Right ventricle myocardium superior (tissue), 1 donor: ENCODE data around the gene ITIH2. TPM values are rescaled to one million over a fixed set of nuclear protein-coding genes. Genes with fewer than 3 reads are reported as not detected.
"Not testable (repeated sequence)": the region's sequence is repeated elsewhere in the genome, so short reads cannot be mapped to it uniquely, and the experiment has no call there.

Source experiments
- ATAC-seq: fragments of 200-7000 bp; cut with Tn5 transposase; one replicate; pipeline ENCODE4 v1.9.1; 2020; ENCODE audit warnings: mild to moderate bottlenecking; ENCODE audit not compliant: poor library complexity
- DNase-seq: peaks from one replicate; pipeline ENCODE4 v3.0.0-alpha.2; 2020
- intact Hi-C: fragments of 100-400 bp; cut with DNase I; formaldehyde crosslinking; loops from one replicate; pipeline ENCODE4 v1.11.2; 2022
- total RNA-seq: library from RNA; stranded (reverse); fragmentation: NEBNext Ultra II Directional; extraction: Animal tissue kit (Norgen Biotek cat#: 25700); gene quantifications from one replicate; pipeline ENCODE4 v1.2.1, GENCODE V29; 2021
- donor health status: DM: no; HTN: yes; CAD: no; lungs with severe emphysema.

Gene ITIH2
- total RNA-seq, 1 donor from 2014 or later, result not detected

DNA sequence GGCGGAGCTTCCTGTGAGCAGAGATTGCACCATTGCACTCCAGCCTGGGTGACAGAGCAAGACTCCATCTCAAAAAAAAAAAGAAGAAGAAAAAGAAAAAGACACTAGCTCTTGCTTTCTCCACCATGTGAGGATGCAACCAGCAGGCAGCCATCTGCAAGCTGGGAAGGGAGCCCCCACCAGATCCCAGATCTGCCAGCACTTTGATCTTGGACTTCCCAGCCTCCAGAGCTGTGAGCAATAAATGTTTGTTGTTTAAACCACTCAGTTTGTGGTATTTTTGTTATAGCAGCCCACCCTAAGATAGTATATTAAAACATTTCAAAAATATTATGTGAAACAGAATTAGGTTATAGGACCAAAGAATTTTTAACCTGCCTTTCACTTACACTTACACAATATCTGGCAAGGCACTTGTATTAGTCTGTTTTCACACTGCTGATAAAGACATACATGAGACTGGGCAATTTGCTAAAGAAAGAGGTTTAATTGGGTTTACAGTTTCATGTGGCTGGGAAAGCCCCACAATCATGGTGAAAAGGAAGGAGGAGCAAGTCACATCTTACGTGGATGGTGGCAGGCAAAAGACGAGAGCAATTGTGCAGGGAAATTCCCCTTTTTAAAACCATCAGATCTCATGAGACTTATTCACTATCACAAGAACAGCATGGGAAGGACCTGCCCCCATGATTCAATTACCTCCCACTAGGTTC, 12.1 kb upstream of the ITIH2 start:
- ATAC-seq, intact Hi-C loops: not testable (repeated sequence)

DNA sequence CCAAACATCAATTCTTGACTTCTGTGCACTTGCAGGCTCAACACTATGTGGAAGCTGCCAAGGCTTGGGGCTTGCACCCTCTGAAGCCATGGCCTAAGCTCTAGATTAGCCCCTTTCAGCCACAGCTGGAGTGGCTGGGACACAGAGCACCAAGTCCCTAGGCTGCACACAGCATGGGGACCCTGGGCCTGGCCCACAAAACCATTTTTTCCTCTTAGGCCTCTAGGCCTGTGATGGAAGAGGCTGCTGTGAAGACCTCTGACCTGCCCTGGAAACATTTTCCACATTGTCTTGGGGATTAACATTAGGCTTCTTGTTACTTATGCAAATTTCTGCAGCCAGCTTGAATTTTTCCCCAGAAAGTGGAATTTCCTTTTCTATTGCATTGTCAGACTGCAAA, 10.7 kb upstream of the ITIH2 start:
- ATAC-seq, intact Hi-C loops, DNase-seq: not testable (repeated sequence)

More for the DNA sequence above, 12.1 kb upstream of the ITIH2 start:
- DNase-seq, result not testable (repeated sequence)

DNA sequence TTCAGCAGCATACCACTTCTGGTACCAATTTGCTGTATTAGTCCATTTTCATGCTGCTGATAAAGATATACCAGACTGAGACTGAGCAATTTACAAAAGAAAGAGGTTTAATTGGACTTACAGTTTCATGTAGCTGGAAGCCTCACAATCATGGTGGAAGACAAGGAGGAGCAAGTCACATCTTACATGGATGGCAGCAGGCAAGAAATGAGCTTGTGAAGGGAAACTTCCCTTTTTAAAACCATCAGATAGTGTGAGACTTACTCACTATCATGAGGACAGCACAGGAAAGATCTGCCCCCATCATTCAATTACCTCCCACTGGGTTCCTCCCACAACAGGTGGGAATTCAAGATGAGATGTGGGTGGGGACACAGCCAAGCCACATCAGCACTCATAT, 9.9 kb upstream of the ITIH2 start:
- intact Hi-C loops, ATAC-seq, DNase-seq: not testable (repeated sequence)

DNA sequence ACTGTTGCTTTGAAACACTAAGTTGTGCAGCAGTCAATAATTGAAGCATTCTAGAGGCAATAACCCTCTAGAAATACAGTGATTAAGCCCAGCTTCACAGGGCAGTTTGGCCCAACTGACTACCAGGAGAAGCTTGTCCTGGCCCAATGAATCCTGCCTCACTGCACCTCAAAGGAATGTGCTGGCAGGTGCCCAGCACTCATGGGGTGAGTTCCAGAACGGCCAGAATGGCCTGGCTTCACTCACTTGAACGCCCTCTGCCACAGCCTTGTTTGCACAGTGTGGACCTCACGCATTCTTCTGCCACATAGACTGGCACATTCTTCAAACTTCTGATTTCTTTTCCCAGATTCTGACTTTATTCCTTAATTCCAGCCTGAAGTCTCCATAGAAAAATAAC, 6.6 kb upstream of the ITIH2 start:
- ATAC-seq (peak; percentile 96), DNase-seq (peak; percentile 65)
- intact Hi-C loops, result no loop called here

DNA sequence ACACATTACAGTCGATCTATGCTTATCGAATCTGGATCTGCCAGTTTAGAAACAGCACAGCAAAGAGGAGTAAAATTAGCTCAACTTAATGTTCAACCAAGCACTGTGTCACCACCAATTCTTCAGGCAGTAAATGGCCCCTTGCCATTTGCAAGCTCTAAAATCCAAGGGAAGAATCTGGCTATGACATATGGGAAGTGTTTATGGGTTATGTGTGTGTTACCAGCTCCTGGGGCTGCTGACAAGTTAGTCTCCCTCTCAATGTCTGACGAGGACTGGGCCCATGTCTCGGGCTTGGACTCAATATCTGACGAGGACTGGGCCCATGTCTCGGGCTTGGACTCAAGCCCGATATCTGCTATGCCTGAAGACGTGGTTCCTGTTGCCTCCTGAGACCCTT, 5.7 kb upstream of the ITIH2 start:
- ATAC-seq, result peak; percentile 48
- intact Hi-C loops, result no loop called here
- no peak for DNase-seq

DNA sequence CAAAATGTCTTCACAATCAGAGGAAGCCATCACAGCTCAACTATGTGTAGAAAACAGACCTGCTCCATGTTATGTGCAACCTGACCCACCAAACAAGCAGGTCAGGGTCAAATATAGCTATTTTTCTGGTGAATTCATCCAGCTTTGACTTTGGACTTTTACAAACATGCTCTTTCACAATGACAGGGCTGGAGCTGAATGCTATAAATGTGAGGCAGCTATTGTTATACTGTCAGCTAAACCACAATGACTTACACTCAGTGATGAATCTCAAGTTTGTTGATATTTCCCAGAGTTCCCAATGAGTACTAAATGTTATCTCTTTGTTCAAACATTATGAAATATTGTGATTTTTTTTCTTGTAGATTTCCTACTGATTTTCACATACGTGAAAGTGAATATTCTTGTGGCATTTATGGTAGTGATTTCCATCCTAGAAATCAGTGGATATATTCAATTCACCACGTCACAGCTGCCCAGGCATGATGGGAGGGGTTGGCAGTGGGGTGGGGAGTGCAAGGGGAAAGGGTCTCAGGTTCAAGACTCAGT, 2.5 kb upstream of the ITIH2 start:
- intact Hi-C loops, result no loop called here
- no peak for ATAC-seq
- no peak for DNase-seq

DNA sequence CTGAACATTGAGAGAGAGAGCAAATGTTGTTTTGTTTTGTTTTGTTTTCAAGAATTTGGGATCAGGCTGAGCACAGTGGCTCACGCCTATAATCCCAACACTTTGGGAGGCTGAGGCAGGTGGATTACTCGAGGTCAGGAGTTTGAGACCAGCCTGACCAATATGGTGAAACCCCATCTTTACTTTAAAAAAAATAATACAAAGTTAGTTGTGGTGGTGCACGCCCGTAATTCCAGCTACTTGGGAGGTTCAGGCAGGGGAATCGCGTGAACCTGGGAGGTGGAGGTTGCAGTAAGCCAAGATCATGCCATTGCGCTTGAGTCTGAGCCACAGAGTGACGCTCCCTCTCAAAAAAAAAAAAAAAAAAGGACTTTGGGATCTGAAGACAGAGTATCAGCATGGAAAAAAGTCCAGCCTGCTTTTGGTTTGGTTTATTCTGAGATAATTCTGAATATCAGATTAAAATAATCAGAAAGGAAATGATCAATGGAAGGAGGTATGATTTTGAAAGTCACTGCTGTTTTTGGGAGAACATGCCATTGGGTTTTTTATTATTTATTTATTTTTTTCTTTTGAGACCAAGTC, 1.9 kb upstream of the ITIH2 start:
- DNase-seq, result no peak
- intact Hi-C loops, result no loop called here
- no peak for ATAC-seq

DNA sequence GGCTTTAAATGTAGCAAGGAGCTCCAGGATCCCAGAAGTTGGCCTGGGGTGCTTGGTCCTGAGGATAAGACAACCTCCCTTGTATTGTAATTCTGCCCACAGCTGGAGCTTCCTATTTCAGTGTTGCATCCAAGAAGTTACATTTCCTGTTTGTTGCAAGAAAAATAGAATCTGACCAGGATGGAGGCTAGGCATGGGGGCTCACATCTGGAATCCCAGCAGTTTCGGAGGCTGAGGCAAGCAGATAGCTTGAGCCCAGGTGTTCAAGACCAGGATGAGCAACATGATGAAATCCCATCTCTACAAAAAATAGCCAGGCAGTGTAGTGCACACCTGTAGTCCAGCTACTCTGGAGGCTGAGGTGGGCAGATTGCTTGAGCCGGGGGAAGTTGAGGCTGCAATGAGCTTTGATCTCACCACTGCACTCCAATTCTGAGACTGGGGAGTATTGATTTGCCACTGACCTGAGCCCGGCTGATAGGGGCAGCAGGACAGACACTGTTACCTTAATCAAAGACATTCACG, 766 bp upstream of the ITIH2 start:
- intact Hi-C loops, result no loop called here
- DNase-seq (no peak), ATAC-seq (no peak)

DNA sequence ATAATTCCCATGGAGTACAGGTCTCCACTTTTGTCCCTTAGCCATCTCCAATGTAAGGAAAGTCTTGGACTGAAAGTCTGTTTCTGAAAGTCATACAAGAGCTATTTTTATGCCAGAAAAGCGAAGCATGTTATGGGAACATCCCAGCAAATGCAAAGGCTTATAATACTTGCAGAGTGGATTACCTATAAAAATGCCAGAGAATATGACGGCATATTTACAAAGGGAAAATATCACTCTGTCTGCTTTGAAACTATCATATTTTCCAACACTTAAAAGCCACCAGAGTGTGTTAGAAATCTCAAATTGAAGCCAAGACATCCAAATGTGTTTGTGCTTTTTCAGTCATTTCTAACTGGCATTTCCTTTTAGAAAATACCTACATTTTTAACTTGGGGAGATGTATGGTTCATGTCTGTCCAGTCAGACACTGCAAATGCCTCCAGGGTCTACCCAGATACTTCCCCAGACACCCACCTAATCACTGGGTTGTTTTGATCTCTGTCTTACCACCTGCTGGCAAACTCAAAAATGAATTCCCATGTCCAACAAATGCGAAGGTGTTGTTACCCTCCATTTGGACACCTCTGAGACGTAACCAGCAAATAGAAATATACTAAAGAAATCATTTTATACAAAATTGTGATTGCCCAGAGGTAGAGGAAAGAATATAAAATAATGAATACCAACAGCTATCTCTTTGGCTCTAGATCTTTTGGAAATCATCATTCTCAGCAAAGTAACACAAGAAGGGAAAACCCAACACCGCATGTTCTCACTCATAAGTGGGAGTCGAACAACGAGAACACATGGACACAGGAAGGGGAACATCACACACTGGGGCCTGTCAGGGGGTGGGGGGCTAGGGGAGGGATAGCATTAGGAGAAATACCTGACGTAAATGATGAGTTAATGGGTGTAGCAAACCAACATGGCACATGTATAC, 1.2 kb downstream of the ITIH2 start:
- intact Hi-C loops, result no loop called here
- ATAC-seq, result no peak
- no peak for DNase-seq

DNA sequence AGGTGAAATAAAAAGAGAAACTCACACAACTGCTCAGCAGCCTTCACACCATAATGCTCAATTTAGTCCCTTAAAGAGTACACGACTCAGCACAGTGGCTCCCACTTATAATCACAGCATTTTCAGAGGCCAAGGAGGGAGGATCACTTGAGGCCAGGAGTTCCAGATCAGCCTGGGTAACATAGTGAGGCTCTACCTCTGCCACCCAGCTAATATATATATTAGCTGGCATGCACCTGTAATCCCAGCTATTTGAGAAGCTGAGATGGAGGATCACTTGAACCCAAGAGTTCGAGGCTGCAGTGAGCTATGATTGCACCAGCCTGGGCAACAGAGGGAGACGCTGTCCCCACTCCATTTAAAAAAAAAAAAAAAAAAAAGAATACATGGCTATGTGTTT, 2.2 kb downstream of the ITIH2 start:
- no peak for ATAC-seq
- intact Hi-C loops, result no loop called here
- DNase-seq, result no peak

DNA sequence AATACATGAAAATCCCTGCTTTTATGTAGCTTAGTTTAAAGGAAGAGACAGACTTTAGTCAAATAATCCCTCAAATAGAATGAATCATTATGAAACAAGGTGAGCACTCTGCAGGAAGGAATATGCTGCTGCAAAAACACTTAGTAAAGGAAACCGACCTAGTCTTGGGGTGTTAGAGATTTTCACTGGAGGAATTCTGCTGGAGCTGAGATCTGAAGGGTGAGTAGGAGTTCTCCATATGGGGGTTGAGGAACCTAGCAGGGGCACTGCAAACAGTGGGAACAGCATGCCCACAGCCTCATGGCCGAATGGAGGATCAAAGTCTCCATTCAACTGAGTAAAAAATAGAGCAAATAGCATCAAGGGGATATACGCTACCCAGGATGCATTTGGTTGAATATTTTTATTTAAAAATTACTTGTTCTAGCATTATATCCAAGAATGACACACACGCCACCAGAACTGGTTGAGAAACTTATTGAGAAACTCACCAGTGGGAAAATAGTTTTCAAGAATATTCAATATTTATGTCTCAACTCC, 3.5 kb downstream of the ITIH2 start:
- DNase-seq, result no peak
- ATAC-seq, result no peak
- intact Hi-C loops, result no loop called here

DNA sequence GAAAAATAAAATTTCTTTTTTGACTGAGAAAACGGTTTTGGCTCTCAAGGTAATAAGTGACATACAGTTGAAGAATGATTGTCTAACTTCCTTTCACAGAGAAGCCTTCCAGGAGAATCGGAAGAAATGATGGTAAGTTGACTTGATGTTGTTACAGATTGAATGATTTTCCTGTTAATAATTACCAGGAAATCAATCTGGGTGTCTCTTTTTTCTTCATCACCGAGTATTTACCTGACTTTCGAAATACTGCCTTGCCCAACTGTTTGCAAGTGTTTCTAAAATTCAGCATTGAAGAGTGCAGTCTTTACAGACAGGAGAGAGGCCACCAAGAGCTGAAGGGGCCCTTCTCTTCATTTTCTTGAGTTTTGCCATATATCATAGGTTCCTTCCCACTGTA, 4.0 kb downstream of the ITIH2 start:
- no peak for ATAC-seq
- intact Hi-C loops, result no loop called here
- DNase-seq, result no peak

DNA sequence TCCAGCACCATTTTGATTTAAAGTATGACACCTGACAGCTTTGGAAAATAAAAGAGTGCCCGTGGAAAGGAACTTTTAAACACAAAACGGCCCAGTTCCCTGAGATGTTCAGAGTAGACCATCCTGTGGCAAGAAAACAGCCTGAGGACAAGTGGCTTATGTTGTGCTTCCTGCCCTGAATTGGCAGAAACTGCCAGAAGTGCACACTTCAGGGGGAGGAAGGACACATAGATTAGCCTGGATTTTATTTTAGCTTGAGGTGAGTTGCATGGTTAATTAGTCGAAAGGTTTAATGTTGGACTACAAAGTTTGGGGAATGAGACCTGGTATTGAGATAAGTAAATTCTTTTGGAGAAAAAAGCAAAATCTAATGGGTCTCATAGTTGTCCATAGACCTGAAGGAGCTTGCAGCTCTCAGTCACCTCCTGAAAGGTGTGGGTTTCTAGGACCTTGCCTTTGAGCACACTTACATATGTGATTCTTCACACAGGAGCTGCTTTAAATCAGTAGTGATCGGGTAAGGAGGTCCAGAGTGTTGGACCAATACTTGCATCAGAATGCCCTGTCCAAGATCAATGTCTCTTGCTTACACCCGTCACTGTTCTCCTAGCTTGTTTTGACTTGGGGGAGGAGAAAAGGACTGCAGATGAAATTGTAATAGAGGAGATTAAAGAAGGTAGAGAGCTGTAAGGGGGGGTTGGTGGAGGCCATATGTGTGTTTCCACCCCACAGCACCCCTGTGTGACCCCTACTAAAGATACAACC, 4.9 kb downstream of the ITIH2 start:
- intact Hi-C loops, result no loop called here
- ATAC-seq (no peak), DNase-seq (no peak)

DNA sequence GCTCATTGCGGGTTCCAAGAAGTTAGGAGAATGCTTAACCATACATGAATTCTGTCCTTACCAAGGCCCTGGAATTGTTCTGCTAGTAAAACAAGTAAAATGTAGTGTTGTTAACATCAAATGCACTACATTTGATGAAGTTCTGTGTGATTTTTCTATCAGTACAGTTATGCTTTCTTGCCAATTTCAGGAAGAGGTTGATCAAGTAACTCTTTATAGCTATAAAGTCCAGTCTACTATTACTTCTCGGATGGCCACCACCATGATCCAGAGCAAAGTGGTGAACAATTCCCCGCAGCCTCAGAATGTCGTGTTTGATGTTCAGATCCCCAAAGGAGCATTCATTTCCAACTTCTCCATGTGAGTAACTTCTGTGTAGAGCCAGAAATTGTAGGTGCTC, 5.7 kb downstream of the ITIH2 start:
- ATAC-seq, result no peak
- intact Hi-C loops, result no loop called here
- DNase-seq, result no peak

DNA sequence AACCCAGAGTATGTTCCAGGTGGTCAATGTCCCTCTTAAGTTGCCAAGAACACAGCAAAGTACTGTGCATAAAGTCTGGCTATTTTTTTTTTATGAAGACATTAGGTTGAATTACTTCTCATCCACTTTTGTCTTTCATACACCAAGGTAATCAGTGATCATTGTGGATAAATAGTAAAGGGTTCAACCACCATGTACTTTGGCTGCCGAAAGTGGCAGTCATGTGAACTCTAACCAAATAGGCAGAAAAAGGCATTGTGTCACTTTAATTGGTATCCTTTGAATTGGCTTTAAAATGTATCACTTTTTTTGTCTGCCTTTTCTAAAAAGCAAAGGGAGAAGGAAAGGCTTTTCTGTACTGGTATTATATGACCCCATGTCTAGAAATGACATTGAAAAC, 7.3 kb downstream of the ITIH2 start:
- ATAC-seq (no peak), DNase-seq (no peak)
- intact Hi-C loops, result no loop called here

DNA sequence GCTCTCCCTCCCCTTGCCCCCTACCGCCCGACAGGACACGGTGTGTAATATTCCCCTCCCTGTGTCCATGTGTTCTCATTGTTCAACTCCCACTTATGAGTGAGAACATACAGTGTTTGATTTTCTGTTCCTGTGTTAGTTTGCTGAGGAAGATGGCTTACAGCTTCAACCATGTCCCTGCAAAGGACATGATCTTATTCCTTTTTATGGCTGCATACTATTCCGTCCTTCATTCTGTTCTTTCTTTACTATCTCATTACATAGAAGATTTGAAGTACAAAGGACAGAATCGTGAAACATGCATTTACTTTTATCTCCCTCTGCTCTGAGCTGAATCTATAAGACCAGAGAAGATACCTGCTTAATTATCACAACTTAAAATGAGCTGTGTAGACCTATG, 8.0 kb downstream of the ITIH2 start:
- DNase-seq, intact Hi-C loops, ATAC-seq: not testable (repeated sequence)

DNA sequence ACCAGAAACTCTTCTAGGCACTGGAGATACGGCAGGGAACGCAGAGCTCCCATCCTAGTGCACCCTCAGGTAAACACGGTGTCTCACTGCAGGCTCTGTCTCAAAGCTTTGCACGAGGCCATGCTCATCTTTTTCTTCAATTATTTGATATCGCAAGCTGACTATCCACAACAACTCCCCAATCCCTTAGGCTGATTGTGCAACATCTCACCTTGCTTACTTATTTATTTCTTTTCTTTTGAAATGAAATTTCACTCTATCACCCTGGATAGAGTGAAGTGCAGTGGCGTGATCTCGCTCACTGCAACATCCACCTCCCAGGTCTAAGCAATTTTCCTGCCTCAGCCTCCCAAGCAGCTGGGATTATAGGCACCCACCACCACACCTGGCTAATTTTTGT, 12.4 kb downstream of the ITIH2 start:
- intact Hi-C loops, result no loop called here
- ATAC-seq (no peak), DNase-seq (no peak)

DNA sequence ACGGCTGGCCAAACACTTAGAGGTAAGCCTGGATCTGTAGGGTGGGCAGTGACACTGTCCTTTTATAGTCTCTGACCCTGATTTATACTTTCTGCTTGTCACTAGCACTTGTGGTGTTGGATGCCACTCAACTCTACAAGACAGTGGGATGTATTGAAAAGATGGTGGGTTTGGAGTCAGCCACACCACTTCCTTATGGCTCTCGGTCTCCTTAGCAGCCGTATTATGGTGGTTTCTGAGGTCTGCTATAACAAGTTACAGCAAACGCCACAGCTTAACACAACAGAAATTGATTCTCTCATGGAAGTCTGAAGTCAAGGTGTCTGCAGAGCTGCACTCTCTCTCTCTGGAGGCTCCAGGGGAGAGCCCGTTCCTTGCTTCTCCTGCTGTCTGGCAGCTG, 14.7 kb downstream of the ITIH2 start:
- DNase-seq, result no peak
- no peak for ATAC-seq
- intact Hi-C loops, result no loop called here
